Measurements from ENCODE around the gene SIRT7.
"Not testable (repeated sequence)": the region's sequence is repeated elsewhere in the genome, so short reads cannot be mapped to it uniquely, and the experiment has no call there.

The SIRT7 gene

GRCh38 chr17:81954131-81955057 is 36.4 kb upstream of the SIRT7 start:
- DNase-seq: no peak

GRCh38 chr17:81953443-81953842 is 35.5 kb upstream of the SIRT7 start:
- not testable (repeated sequence) for DNase-seq

GRCh38 chr17:81952792-81953228 is 34.8 kb upstream of the SIRT7 start:
- no peak for DNase-seq

GRCh38 chr17:81951785-81952684 is 34.1 kb upstream of the SIRT7 start:
- DNase-seq: no peak

- no peak for DNase-seq
Observed at GRCh38 chr17:81950501-81950900, 32.5 kb upstream of the SIRT7 start.

GRCh38 chr17:81948635-81949378 is 30.8 kb upstream of the SIRT7 start:
- no peak for DNase-seq

GRCh38 chr17:81947189-81947588 is 29.2 kb upstream of the SIRT7 start, which contains the start of gene MYADML2:
MYADML2 (minus strand) TSS chr17:81947233; CDS start chr17:81941741, 5,492 bp downstream.
- DNase-seq: no peak

GRCh38 chr17:81944858-81945257 is 26.9 kb upstream of the SIRT7 start:
- no peak for DNase-seq

GRCh38 chr17:81942167-81942553 is 24.2 kb upstream of the SIRT7 start:
- DNase-seq: no peak

- no peak for DNase-seq
Observed at GRCh38 chr17:81941484-81942166, 23.6 kb upstream of the SIRT7 start.

GRCh38 chr17:81940538-81941483 is 22.8 kb upstream of the SIRT7 start:
- no peak for DNase-seq

- no peak for DNase-seq
Observed at GRCh38 chr17:81939881-81940385, 22.0 kb upstream of the SIRT7 start.

- DNase-seq: no peak
Observed at GRCh38 chr17:81939218-81939617, 21.2 kb upstream of the SIRT7 start.

- no peak for DNase-seq
Observed at GRCh38 chr17:81935709-81936084, 17.7 kb upstream of the SIRT7 start.

GRCh38 chr17:81934850-81935708 is 17.1 kb upstream of the SIRT7 start:
- no peak for DNase-seq

- no peak for DNase-seq
Observed at GRCh38 chr17:81934098-81934757, 16.3 kb upstream of the SIRT7 start.

- DNase-seq: no peak
Observed at GRCh38 chr17:81933178-81933699, 15.3 kb upstream of the SIRT7 start.

GRCh38 chr17:81932333-81932983 is 14.5 kb upstream of the SIRT7 start:
- DNase-seq: no peak
